GM13977 (cell line): ENCODE data around the gene GLOD5.

ENCODE experiments used
- DNase-seq: peaks from one replicate; pipeline ENCODE4 v3.0.0; 2012; ENCODE audit warnings: low spot score
- in situ Hi-C: fragments of 300-500 bp; cut with MboI; formaldehyde crosslinking; loops from one replicate; pipeline ENCODE4 v1.12.0; 2022; ENCODE audit warnings: low sequenced_read_pairs, low pct_unique_long_range_greater_than_20kb, mixed read lengths, inconsistent platforms; ENCODE audit not compliant: unreplicated experiment
- TF ChIP-seq, protein P1 (sequence below): IDR thresholded peaks from 2 replicates; pipeline ENCODE4 v1.5.1; 2012; ENCODE audit warnings: mild to moderate bottlenecking, control low read depth; ENCODE audit not compliant: insufficient read depth; ENCODE audit errors: extremely low read depth, missing control alignments

GLOD5 gene

DNA sequence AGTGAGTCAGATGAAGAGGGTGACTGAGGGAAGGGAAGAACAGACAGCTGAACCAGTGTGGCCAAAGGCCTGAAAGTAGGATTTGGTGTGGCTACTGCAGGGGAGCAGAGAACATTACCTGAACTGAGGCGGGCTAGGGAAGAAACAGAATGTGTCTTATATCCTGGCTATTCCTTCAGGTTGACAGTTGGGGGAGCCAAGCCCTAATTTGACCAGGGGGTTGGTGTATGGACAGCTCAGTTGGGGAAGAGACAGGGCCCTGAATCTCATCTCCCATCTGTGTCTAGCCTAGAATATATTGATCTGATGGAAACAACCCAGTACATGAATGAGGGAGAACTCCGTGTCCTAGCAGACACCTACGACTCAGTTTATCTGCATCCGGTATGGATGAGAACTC lies 44.5 kb downstream of the GLOD5 start:
- in situ Hi-C loops, result no loop called here
- DNase-seq, result no peak
- TF ChIP-seq, protein P1, sequence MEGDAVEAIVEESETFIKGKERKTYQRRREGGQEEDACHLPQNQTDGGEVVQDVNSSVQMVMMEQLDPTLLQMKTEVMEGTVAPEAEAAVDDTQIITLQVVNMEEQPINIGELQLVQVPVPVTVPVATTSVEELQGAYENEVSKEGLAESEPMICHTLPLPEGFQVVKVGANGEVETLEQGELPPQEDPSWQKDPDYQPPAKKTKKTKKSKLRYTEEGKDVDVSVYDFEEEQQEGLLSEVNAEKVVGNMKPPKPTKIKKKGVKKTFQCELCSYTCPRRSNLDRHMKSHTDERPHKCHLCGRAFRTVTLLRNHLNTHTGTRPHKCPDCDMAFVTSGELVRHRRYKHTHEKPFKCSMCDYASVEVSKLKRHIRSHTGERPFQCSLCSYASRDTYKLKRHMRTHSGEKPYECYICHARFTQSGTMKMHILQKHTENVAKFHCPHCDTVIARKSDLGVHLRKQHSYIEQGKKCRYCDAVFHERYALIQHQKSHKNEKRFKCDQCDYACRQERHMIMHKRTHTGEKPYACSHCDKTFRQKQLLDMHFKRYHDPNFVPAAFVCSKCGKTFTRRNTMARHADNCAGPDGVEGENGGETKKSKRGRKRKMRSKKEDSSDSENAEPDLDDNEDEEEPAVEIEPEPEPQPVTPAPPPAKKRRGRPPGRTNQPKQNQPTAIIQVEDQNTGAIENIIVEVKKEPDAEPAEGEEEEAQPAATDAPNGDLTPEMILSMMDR, result peak; percentile 23

DNA sequence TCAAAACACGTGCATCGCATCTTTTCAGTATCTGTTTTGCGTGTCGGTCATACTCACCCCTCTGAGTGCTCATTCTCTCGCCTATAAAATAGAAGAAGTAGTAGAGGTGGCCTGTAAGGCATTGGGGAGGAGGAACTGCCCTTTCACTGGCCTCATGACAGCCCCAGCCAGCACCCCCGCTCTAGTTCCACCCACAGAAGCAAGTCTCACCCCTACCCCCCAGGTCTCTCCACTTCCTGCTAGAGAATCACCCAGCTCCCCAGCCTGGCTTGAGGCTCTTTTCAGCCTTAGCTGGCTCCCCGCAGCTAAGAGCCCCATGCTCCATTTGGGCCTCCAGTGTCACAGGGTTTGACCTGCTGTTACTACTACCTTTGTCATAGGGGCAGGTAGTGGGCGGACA lies 52.1 kb downstream of the GLOD5 start:
- in situ Hi-C loops, result no loop called here
- DNase-seq, result no peak
- TF ChIP-seq, protein P1, result no peak

DNA sequence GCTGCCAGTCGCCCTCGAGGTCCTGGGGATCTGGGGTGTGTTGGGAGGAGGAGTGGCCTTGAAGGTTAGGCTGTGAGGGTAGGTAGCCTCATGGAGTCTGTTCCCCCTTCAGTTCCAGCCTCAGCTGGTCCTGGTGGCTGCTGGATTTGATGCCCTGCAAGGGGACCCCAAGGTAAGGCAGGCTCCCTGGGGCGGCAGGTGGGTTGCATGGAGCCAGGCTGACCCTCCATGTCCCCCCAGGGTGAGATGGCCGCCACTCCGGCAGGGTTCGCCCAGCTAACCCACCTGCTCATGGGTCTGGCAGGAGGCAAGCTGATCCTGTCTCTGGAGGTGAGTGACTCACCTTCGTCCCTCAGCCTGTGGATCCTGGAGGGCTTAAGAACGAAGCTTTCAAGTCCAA lies 53.2 kb downstream of the GLOD5 start:
- DNase-seq, result no peak
- in situ Hi-C loops, result no loop called here
- TF ChIP-seq, protein P1, result no peak

DNA sequence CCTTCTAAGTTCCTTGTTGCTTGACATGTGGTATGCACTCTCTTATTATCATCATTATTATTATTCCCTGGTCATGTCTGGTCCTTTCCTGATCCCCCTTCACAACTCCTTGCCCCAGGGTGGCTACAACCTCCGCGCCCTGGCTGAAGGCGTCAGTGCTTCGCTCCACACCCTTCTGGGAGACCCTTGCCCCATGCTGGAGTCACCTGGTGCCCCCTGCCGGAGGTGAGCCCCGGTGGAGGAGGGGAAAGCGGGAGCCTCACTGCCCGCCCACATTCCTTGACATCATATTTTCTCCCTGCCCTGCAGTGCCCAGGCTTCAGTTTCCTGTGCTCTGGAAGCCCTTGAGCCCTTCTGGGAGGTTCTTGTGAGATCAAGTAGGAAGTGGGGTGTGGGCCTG lies 53.7 kb downstream of the GLOD5 start:
- TF ChIP-seq, protein P1, result no peak
- DNase-seq, result no peak
- in situ Hi-C loops, result no loop called here

DNA sequence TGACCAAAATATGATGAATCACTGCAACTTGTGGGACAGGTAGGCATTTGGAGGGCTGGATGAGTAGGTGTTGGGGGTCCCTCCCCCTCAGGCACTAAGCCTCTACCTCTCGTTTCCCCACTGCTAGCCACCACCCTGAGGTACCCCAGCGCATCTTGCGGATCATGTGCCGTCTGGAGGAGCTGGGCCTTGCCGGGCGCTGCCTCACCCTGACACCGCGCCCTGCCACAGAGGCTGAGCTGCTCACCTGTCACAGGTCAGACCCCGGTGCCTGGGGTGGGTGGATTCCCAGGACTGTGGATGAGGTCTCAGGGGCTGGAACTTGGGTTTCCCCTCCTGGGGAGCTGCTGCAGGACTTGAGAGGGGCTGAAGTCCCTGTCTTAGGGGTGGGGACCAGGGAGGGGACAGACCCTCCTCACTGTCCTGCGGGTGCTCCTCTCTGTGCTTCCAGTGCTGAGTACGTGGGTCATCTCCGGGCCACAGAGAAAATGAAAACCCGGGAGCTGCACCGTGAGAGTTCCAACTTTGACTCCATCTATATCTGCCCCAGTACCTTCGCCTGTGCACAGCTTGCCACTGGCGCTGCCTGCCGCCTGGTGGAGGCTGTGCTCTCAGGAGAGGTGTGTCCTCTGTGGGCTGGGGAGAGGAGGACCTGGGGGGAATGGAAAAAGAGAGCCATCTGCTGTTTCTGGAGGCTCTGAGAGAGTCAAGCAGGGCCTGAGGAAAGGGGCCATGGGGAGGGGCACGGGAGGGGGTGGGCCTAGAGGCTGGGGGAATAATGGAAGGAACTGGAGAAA lies 54.7 kb downstream of the GLOD5 start:
- TF ChIP-seq, protein P1, result no peak
- in situ Hi-C loops, result no loop called here
- no peak for DNase-seq

DNA sequence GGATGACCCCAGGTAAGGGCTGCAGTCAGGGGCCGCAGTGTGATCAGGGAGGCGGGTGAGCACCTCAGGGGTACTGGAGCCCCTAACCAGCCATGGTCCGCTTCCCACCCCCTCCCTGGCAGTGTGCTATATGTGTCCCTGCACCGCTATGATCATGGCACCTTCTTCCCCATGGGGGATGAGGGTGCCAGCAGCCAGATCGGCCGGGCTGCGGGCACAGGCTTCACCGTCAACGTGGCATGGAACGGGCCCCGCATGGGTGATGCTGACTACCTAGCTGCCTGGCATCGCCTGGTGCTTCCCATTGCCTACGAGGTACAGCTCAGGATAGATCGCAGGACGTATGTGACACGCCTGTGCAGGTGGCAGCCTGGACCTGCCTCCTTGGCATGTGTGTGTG lies 56.6 kb downstream of the GLOD5 start:
- TF ChIP-seq, protein P1, result no peak
- no peak for DNase-seq
- in situ Hi-C loops, result no loop called here
